SHP77 treated with DMSO at 0.1 percent for 48 hours (cell line): Measurements from ENCODE around the gene NR6A1.

Source experiments
- DNase-seq: peaks from one replicate; lab custom pipeline; 2025; lab: John Stamatoyannopoulos, UW

Gene NR6A1

DNA sequence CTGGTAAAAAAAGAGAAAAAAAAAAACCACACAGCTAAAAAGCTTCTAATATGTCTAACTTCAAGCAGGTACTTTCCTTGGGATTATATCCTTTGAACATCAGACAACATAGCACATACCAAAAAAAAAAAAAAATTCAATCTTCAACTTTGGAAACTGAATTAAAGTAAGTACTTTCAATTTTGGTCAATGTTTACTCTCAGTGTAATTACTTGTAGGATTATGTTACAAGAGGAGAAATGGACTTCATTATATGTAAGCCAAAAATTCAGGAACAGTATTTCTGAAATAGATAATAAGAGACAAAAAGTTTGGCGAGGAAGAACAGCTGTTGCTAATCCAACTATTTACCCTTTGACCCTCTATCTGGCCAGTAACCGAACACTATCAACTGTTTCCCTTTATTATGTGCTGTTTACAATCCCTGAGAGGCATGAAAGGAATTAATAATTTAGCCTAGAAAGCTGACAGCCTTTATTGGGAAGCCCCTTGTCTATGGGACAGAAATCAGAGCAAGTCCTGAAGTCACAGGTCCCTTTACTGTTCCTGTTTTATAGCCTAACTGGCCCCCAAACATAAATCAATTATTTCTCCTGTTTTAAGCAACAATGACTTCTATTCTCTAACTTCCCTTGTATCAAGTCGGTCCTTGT lies 46.6 kb downstream of the NR6A1 start:
- no peak for DNase-seq

GRCh38 chr9:124723352-124723751 lies 47.8 kb downstream of the NR6A1 start:
- no peak for DNase-seq

- DNase-seq: no peak
Measured at GRCh38 chr9:124721109-124721906, 49.8 kb downstream of the NR6A1 start.

GRCh38 chr9:124720429-124721108 lies 50.5 kb downstream of the NR6A1 start:
- no peak for DNase-seq

GRCh38 chr9:124718928-124719327 lies 52.2 kb downstream of the NR6A1 start:
- no peak for DNase-seq

- DNase-seq: no peak
Measured at GRCh38 chr9:124717597-124717996, 53.5 kb downstream of the NR6A1 start.

DNA sequence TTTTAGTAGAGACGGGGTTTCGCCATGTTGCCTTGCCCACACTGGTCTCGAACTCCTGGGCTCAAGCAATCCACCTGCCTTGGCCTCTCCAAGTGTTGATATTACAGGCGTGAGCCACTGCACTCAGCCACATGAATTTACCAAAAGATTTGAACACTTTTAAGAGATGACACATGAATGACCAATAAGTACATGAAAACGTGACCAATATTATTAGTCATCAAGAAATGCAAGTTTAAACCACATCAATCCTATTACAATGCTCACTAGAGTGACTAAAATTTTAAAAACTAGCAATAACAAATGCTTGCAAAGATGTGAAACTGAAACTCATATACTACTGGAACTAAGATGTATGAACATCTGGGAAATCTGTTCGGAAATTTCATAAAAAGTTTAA lies 54.3 kb downstream of the NR6A1 start:
- DNase-seq: no peak

- no peak for DNase-seq
Measured at GRCh38 chr9:124710766-124711165, 60.3 kb downstream of the NR6A1 start.

DNA sequence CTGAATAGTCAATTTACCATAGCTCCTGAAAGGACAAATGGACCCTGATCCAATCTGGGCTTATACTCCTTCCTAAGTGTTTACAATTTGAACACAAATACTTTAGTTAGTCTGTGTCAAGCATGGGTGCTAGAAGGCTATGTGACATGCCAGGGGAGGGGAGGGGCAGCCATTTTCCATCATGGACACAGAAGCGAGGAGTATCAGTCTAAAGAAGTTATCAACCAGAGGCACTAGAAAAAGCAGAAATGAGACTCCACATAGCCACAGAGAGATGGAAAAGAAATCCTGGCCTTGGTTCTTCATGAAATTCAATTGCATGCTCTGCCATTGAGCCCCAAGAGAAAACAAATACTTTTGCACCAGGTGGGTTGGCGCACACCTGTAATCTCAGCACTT lies 61.8 kb downstream of the NR6A1 start:
- no peak for DNase-seq

GRCh38 chr9:124708633-124709291 lies 62.3 kb downstream of the NR6A1 start:
- DNase-seq: no peak

- no peak for DNase-seq
Measured at GRCh38 chr9:124708074-124708473, 63.0 kb downstream of the NR6A1 start.

DNA sequence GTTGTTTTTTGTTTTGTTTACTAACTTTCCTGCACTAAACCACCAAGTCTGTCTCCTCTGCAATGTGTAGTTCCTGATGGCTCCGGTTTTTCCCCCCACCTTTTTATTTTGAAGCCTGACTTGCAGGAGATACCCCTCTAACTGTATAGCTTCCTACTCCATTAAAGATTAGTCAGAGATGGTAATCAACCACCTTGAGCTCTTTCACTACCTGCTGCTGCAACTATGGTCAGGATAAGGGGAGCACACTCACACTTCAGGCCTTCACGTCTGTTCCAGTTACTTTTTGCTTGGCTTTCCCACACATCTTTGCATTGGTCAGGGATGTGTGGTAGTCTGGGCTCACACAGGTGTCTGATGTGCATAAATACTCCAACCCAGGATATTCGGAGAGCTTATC lies 63.4 kb downstream of the NR6A1 start:
- no peak for DNase-seq

DNA sequence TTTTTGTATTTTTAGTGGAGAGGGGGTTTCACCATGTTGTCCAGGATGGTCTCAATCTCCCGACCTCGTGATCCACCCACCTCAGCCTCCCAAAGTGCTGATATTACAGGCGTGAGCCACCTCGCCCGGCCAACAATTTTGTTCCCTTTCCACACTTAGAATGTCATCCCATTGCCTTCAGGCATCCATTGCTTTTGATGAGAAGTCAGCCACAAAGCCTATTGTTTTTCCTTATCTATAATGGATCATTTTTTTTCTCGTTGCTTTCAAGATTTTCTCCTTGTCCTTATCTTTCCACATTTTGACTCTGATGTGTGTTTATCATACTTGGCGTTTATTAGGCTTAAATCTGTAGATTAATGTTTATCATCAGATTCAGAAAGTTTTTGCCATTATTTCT lies 64.4 kb downstream of the NR6A1 start:
- no peak for DNase-seq

GRCh38 chr9:124699575-124699974 lies 71.5 kb downstream of the NR6A1 start:
- DNase-seq: no peak

DNA sequence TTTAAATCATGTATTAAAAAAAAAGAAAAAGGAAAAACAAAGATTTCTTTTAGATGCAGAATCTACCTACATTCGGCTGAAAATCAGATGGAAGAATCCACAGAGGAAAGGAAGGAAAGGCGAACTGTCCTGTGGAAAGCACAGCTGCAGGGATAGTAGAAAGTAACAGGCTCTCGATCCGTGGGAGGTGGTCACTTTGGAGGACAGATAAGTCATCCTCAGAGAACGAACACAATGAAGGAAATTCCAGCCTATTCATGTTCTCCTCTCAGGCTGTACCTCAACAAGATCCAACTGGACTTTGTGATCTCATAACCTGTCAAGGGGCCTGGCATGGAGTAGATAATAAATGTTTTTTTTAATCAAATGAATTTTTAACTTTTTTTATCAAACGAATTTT lies 72.8 kb downstream of the NR6A1 start:
- no peak for DNase-seq

DNA sequence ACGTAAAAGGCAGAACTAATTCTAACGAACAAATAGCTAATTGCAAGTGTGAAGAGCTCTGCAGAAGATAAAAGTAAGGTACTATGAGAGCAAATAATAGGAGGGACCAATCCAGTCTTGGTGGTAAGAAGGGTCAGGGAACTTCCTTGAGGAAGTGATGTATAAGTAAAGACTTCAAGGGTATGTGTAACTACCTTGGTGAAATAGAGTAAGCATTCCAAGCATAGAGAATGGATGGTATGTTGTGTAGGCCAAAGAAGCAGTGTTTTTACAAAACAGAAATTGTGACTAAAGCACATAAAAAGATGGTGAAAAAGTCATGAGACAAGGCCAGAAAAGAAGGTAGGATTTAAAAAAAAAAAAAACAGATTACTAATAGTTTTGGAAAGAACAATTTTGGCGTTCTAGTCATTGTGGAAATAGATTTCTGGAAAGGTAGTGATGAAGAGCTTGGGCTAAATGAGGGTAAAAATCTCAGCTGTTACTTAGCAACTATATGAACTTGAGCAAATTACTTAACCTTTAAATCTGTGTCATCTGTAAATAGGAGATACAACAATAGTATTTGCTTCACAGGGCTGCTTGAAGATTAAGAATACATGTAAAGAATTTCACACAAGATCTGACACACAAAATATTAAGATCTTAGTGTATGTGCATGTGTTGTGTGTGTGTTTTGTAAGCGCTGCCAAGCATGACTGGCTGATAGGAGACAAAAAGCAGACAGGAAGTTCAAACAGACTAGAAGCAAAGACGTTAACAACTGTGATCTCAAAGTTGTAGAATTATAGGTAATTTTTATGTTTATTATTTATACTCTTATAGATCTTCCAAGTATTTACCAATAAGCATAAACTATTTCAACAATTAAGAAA lies 73.5 kb downstream of the NR6A1 start:
- DNase-seq: no peak

DNA sequence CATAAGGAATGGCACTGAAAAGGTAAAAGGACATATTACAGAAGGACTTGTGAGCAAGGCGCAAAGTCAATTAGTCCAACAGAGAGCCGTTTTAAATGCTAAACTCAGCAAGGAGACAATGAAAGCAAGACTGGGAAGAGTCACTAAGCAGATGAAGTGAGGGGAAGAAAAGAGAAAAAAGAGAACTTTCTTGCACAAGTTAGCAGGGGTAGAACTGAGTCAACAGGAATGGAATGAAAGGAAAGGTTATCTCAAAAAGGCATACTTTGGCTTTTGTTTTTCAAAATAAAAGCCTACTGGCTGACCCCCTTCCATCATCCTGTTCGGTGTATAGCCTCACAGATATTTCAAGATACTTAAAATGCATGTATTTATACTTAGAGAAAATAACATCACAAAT lies 75.0 kb downstream of the NR6A1 start:
- no peak for DNase-seq

- no peak for DNase-seq
Measured at GRCh38 chr9:124695280-124695890, 75.7 kb downstream of the NR6A1 start.

- no peak for DNase-seq
Measured at GRCh38 chr9:124694414-124695279, 76.5 kb downstream of the NR6A1 start.

DNA sequence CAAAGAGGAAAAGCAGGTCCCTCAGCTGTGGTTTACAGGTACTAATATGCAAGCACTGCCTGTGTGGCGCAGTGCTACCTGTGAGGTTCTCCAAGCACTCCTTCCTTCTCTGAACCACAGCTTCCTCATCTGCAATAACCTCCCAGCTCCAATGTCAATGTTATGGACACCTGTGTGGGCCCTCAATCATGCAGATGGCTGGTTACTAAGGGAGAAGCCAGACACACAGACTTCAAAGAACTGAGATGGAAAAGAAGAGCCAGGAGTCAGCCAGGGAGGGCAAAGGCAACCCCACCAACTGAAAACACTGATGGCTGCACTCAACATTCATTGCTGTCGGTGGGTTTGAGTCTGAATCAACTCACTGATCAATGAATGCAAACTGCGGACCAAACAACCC lies 77.7 kb downstream of the NR6A1 start:
- DNase-seq: no peak
